ENCODE data around the gene SKP1.
A peak's percentile ranks its signal among the peaks of the same experiment; 100 is the strongest.

Gene SKP1

DNA sequence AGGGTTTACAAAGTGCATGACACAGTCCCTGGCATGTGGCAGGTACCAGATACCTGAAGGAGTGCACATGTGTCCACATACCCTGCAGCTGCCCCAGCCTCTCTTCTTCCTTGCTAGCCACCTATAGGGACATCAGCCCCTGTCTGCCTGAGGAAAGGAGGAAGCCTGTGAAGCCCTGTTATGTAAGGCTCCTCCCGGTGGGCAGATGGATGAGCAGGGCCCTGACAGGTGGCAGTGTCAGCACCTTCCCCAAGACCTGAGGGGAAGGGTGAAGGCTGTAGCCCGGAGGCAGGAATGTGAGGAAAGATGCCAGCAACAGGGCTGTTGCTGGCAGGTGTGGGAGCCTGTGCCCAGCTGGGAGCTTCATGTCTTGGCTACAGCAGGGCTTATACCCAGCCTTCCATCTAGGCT lies 40.5 kb downstream of the SKP1 start:
- TF ChIP-seq Cebpa-rat (IDR thresholded peaks at IDR 0.05) = no peak
- Histone ChIP-seq H3K27me3 (no peaks in the 10 kb centered on the region), H3K27ac (no peak overlapping the region), H4K20me1 (peaks cover 100% of the 10 kb centered on the region), H3K36me3 (peaks cover 71% of the 10 kb centered on the region), H3K4me3 (no peak overlapping the region), H3K9ac (no peak overlapping the region), H3K9me3 (no peaks in the 10 kb centered on the region), H3K4me1 (peaks cover 99% of the 10 kb centered on the region), H3K4me2 (no peak overlapping the region)

DNA sequence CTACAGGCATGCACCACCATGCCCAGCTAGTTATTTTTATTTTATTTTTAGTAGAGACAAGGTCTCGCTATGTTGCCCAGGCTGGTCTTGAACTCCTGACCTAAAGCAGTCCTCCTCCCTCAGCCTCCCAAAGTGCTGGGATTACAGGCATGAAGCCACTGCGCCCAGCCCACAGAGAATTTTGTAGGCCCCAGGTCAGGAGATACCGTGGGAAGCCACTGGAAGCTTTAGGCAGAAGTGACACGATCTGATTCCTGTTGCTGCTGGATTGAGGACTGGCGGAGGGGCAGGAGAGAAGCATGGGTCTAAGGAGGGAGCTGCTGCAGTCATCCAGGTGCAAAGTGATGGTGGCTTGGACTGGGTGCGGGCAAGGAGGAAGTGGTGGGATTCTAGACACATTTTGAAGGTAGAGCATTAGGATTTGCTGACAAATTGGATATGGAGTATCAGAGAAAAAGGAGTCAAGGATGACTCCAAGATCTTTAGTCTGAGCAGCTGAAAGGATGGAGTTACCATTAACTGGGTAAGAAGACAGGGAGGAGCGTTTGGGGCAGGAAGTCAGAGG lies 41.6 kb downstream of the SKP1 start:
- H3K4me2 ChIP-seq = peak overlapping the region; percentile 71; the same call in 1 of the 2 replicates
- peaks cover 90% of the 10 kb centered on the region for H3K4me1 ChIP-seq
- H3K9me3 ChIP-seq = no peaks in the 10 kb centered on the region
- no peak overlapping the region for H3K9ac ChIP-seq
- H3K27ac ChIP-seq = no peak overlapping the region
- peaks cover 100% of the 10 kb centered on the region for H4K20me1 ChIP-seq
- TF ChIP-seq Cebpa-rat (IDR thresholded peaks at IDR 0.05) = no peak
- H3K27me3 ChIP-seq = no peaks in the 10 kb centered on the region
- H3K36me3 ChIP-seq = peaks cover 74% of the 10 kb centered on the region
- H3K4me3 ChIP-seq = no peak overlapping the region

DNA sequence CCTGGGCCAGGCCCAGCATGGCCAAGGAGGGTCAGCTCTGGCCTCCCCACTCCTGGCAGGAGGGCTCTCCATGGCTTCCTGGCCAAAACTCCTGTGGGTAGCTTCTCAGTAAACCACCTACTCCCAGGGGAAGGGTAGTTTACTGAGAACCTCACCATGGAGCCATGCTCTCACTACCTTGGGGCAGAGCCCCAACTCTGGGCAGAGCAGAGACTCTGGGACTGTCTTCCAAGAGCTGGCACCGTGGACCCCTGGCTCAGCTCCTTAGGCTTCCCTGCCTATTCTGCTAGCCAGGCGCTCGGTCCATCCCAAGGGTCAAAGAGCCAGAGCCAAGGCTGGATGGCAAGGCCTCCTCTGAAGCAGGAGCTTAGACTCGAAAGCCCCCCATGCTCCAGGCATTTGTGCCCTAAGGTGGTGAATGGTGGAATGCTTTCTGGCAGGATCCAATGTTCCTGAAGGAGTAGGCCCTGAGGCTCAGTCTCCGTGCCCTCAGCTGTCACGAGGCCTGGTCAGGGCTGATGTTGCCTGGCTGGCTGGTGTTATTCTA lies 42.7 kb downstream of the SKP1 start:
- peak overlapping the region; percentile 71 for H3K4me2 ChIP-seq
- no peak overlapping the region for H3K27ac ChIP-seq
- peaks cover 74% of the 10 kb centered on the region for H3K36me3 ChIP-seq
- no peaks in the 10 kb centered on the region for H3K9me3 ChIP-seq
- H3K27me3 ChIP-seq = no peaks in the 10 kb centered on the region
- TF ChIP-seq Cebpa-rat (IDR thresholded peaks at IDR 0.05) = no peak
- peaks cover 100% of the 10 kb centered on the region for H4K20me1 ChIP-seq
- peak overlapping the region; percentile 27; the same call in 1 of the 2 replicates for H3K9ac ChIP-seq
- H3K4me3 ChIP-seq = no peak overlapping the region
- H3K4me1 ChIP-seq = peaks cover 79% of the 10 kb centered on the region

DNA sequence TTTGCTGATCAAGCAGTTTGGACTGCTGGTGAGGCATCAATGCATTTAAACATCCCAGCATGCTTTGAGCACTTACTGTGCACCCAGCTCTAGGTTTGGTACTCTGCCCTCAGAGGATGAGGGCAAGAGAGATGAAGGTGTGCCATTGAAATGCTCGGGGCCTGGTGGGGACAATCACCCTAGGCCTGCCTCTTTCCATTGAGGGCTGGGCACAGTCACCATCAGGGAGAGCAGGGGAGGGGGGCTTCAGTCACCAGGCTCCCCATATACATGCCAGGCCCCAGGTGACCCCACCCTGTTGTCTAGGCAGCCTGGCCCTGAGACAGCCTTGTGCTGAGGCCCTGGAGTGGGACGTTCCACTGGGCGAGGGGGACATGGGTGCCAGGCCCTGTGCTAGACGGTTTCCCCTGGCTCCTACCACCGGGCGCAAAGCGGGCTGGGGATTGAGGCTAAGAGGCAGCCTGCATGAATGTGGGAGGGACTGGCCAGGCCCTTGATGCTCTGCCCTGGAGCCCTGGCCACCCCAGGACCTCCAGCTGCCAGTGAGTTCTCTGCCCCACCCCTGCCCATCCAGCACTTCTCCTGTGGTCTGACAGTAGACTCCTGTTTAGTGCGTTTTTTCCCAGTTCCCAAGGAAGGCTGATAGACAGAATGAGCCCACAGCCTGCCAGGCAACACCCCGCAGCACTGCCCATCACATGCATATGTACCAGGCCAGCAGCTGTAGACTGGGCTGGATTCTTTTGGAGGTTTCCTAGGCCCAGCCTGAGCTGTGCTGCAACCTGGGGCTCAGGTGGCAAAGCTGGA lies 43.4 kb downstream of the SKP1 start:
- Histone ChIP-seq H3K27me3 (no peaks in the 10 kb centered on the region), H3K4me2 (peak overlapping the region; percentile 71), H3K36me3 (peaks cover 77% of the 10 kb centered on the region), H3K4me3 (no peak overlapping the region), H3K4me1 (peaks cover 76% of the 10 kb centered on the region), H3K27ac (peak overlapping the region; percentile 9; the same call in 1 of the 2 replicates), H3K9me3 (no peaks in the 10 kb centered on the region), H4K20me1 (peaks cover 100% of the 10 kb centered on the region), H3K9ac (peak overlapping the region; percentile 27; the same call in 1 of the 2 replicates)
- TF ChIP-seq Cebpa-rat (IDR thresholded peaks at IDR 0.05) = no peak

DNA sequence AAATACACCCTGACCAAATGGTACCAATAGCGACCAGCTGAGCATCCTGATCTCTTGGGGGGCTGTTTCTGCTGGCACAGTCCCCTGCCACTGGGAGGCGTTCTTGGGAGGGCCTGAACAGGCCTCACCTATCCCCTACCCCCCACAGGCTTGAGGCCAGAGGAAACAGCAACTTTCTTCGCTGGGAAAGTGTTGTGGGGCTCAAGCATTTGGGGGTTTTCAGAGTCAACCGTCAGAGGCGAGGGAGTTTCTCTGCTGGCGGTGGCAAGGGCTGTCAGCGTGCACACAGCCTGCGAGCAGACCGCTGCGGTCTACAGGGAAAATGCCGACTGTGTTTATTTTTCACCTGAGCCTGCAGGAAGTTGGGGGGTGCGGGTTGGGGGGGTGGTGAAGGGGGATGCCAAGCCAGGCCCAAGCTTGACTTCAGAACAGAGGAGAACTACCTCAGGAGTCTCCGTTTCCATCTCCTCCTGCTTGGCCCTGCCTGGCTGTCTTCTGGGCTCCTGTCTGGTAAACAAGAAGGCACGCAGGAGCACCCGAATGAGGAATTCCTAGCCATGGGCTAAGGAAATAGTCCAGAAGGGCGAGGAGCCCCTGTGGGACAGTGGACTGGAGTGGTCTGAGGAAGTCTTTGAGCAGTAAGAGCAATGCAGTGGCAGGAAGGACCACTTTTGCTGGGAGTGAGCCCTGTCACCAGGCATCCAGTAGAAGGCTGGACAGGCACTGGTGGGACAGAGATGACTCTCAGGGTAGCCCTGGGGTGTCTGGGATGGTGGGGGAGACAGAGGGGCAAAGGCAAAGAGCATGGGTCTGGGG lies 44.2 kb downstream of the SKP1 start:
- peak overlapping the region; percentile 9; the same call in 1 of the 2 replicates for H3K27ac ChIP-seq
- no peak overlapping the region for H3K4me3 ChIP-seq
- peak overlapping the region; percentile 71 for H3K4me2 ChIP-seq
- peak overlapping the region; percentile 18 for H3K9ac ChIP-seq
- H4K20me1 ChIP-seq = peaks cover 100% of the 10 kb centered on the region
- peaks cover 76% of the 10 kb centered on the region for H3K4me1 ChIP-seq
- no peaks in the 10 kb centered on the region for H3K27me3 ChIP-seq
- no peak for TF ChIP-seq Cebpa-rat (IDR thresholded peaks at IDR 0.05)
- H3K36me3 ChIP-seq = peaks cover 82% of the 10 kb centered on the region
- no peaks in the 10 kb centered on the region for H3K9me3 ChIP-seq

DNA sequence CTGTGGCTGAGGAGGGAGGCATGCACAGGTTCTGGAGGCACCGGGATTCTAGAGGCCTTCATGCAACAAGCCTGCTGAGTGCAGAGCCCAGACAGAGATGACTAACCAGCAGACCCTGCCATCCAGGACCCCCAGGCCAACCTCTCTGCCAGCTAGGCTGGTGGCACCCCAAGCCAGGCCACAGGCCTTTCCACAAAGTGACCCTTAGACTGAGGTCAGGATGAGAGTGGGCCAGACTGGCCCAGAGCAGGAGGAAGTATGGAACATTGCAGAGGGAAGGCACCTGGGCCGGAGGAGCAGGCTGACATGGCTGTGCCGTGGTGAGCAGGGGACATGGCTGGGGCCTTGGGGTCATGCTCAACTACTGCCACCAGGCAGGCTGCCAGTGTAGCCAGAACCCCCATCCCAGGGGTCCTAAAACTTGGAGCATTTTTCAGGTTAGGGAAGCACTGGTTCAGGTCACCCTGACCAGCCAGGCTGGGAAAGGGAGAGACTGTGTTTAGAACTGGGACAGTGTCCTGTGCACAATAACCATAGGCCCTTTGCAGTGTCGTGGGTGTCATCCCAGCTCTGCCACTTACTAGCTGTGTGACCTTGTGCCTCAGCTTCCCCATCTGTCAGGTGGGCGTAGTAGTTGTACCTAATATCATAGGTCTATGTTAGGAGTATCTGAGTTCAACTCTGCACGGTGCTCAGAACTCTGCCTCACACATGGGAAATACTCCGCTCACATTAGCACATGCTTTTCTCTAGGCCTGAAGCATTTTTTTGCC lies 45.0 kb downstream of the SKP1 start:
- Histone ChIP-seq H3K36me3 (peaks cover 82% of the 10 kb centered on the region), H3K9me3 (no peaks in the 10 kb centered on the region), H3K27ac (no peak overlapping the region), H4K20me1 (peaks cover 100% of the 10 kb centered on the region), H3K9ac (peak overlapping the region; percentile 18; the same call in 1 of the 2 replicates), H3K4me3 (no peak overlapping the region), H3K4me1 (peaks cover 76% of the 10 kb centered on the region), H3K4me2 (peak overlapping the region; percentile 71), H3K27me3 (no peaks in the 10 kb centered on the region)
- no peak for TF ChIP-seq Cebpa-rat (IDR thresholded peaks at IDR 0.05)

DNA sequence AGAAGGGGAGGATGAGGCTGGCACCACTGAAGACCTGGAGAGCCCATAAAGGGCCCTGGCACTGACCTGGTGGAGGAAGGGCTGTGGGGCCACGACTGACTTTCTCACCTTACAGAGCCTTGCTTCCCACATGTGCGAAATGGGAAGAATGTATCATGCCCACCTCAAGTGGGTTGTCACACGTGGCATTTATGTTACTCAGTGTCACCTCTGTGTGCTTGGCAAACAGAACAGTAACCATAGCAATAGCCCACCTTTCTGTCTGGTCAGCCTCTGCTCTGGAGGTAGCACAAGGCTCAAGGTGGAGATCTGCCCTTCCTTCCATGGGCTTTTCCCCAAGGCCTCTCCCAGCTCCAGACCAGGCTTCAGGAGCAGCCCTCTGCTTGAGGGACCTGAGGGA lies 45.6 kb downstream of the SKP1 start:
- no peak overlapping the region for H3K9ac ChIP-seq
- peaks cover 76% of the 10 kb centered on the region for H3K36me3 ChIP-seq
- H3K4me1 ChIP-seq = peaks cover 76% of the 10 kb centered on the region
- no peaks in the 10 kb centered on the region for H3K9me3 ChIP-seq
- H3K4me2 ChIP-seq = no peak overlapping the region
- H3K27ac ChIP-seq = no peak overlapping the region
- peaks cover 100% of the 10 kb centered on the region for H4K20me1 ChIP-seq
- H3K27me3 ChIP-seq = no peaks in the 10 kb centered on the region
- TF ChIP-seq Cebpa-rat (IDR thresholded peaks at IDR 0.05) = no peak
- H3K4me3 ChIP-seq = no peak overlapping the region

DNA sequence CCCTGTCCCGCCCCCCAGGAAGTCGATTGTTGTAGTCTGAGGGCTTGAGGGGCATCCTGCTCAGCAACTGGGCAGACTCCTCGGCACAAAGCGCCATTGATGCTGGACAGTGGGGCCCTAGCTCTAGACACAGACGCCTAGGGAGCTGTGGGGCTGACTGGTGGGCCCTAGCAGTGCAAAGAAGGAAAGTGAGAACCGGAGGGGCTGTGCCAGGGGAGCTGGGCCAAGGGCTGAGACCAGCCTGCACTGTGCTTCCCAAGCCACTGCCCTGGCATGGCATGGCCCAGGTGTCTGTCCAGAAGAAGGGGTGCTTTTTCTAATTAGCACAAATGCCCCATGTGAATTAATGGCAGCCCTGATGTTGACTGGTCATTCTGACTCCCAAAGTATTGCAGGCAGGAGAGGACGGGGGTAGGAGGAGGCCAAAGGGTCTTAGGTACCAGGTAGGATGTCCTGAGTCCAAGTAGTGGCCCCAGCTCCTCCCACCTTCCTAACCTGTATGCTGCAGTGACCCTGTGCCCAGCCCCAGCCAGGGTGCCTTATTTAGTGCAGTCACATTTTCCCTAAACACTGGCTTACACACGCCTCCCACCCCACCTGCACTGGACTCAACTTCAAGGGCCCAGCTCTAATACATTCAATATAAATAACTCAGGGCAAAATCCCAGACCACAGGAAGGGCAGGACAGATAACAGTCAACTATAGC lies 46.4 kb downstream of the SKP1 start:
- no peak for TF ChIP-seq Cebpa-rat (IDR thresholded peaks at IDR 0.05)
- H3K36me3 ChIP-seq = peaks cover 69% of the 10 kb centered on the region

More for the DNA sequence above, 46.4 kb downstream of the SKP1 start:
- Histone ChIP-seq H3K4me3 (no peak overlapping the region), H3K27ac (no peak overlapping the region), H3K4me1 (peaks cover 76% of the 10 kb centered on the region), H3K4me2 (no peak overlapping the region), H3K27me3 (no peaks in the 10 kb centered on the region), H3K9ac (no peak overlapping the region), H3K9me3 (no peaks in the 10 kb centered on the region), H4K20me1 (peaks cover 100% of the 10 kb centered on the region)
